Epithelial cell of esophagus (primary cell): ENCODE data around the gene NEK3.
"Not testable (repeated sequence)": the region's sequence is repeated elsewhere in the genome, so short reads cannot be mapped to it uniquely, and the experiment has no call there.

Source experiments
- DNase-seq: peaks from one replicate; pipeline ENCODE4 v3.0.0; 2010; ENCODE audit warnings: low read depth
- H3K4me3 ChIP-seq: 2 replicates; pipeline ENCODE4 v1.5.1; 2011; ENCODE audit warnings: mild to moderate bottlenecking, low read length, control low read depth
- TF ChIP-seq, protein P1 (sequence below): IDR thresholded peaks from 2 replicates; pipeline ENCODE4 v1.5.1; 2011; ENCODE audit warnings: low read depth, mild to moderate bottlenecking, low read length, control low read depth, inconsistent platforms; ENCODE audit not compliant: insufficient read depth; ENCODE audit errors: missing control alignments

The NEK3 gene

DNA sequence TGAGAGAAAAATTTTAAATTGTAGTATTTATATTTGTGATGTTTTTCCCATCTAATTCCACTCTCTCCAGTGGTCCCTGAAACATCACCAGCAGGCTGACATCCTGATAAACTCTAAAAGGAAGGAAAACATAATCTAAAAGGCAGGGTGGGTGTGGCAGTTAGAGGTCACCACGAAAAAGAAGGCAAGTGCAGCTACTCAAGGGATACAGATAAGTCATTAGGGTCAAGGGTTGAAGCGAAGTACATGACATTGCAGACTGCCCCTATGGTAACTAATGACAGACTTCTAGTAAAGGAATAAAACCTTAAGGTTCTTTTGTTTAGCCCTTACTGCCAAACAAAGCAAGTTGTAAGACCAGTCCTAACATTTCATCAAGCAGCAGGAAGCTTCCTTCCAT, 6.0 kb upstream of the NEK3 start:
- no peak overlapping the region for H3K4me3 ChIP-seq
- DNase-seq: no peak
- TF ChIP-seq, protein P1, sequence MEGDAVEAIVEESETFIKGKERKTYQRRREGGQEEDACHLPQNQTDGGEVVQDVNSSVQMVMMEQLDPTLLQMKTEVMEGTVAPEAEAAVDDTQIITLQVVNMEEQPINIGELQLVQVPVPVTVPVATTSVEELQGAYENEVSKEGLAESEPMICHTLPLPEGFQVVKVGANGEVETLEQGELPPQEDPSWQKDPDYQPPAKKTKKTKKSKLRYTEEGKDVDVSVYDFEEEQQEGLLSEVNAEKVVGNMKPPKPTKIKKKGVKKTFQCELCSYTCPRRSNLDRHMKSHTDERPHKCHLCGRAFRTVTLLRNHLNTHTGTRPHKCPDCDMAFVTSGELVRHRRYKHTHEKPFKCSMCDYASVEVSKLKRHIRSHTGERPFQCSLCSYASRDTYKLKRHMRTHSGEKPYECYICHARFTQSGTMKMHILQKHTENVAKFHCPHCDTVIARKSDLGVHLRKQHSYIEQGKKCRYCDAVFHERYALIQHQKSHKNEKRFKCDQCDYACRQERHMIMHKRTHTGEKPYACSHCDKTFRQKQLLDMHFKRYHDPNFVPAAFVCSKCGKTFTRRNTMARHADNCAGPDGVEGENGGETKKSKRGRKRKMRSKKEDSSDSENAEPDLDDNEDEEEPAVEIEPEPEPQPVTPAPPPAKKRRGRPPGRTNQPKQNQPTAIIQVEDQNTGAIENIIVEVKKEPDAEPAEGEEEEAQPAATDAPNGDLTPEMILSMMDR: no peak

DNA sequence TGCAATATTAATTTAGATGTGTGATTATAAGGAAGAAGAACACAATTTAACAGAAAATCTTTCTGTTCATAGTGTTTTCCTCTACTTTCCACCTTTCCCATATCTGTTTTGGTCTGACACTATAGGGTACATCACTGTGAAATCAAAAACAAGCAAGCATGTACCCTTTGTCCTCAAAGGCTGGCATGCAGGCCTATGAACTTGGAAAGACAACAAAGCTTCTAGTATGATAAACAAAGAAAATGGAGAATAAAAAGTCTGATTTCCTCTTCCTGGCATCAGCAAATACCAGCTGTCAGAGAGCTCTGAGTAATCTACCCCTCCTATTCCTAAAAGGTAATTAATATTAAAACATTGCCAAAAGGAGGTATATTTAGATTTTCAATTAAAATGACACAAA, 5.6 kb upstream of the NEK3 start:
- no peak for DNase-seq
- TF ChIP-seq, protein P1: no peak
- no peak overlapping the region for H3K4me3 ChIP-seq

DNA sequence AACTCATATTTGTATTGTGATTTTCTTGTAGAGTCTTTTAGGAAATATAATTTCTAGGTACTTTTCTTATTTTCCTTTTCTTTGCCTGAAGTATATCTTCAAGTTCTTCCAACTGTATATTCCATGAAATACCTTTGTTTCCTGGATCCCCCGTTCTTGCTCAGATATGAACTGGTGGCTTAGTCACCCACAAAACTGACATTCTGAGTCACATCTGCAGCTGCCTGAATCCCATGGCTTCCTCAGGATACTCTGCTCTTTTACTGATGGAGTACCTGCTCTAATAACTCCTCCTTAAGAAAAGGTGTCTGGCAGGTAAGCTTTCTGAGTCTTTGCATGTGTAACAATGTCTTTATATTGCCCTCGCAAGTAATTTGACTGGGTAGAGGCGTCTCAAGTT, 4.5 kb upstream of the NEK3 start:
- H3K4me3 ChIP-seq: not testable (repeated sequence)
- peak; percentile 20 for DNase-seq

- TF ChIP-seq, protein P1: no peak
- no peak for DNase-seq
- H3K4me3 ChIP-seq: no peak overlapping the region
Measured at GRCh38 chr13:52162279-52163101, 3.1 kb upstream of the NEK3 start.

- DNase-seq: no peak
- H3K4me3 ChIP-seq: no peak overlapping the region
- TF ChIP-seq, protein P1: no peak
Measured at GRCh38 chr13:52161181-52161646, 1.8 kb upstream of the NEK3 start.

- TF ChIP-seq, protein P1: no peak
- no peak for DNase-seq
- H3K4me3 ChIP-seq: no peak overlapping the region
Measured at GRCh38 chr13:52160506-52160905, 1.1 kb upstream of the NEK3 start.

GRCh38 chr13:52160053-52160452, 656 bp upstream of the NEK3 start:
- H3K4me3 ChIP-seq: no peak overlapping the region
- DNase-seq: no peak
- TF ChIP-seq, protein P1: no peak
